ENCODE results near the gene GSTA1. TPM values are rescaled to one million over a fixed set of nuclear protein-coding genes. Genes with fewer than 3 reads are reported as not detected.

GSTA1 gene
- not detected in 2 replicates for total RNA-seq

GRCh38 chr6:52803668-52804255 is at the start of gene GSTA1:
TSS of gene GSTA1 (minus strand) at chr6:52803816. CDS start at chr6:52799267, 4,549 bp downstream.

GRCh38 chr6:52840763-52841585 is 37.4 kb upstream of the GSTA1 start, which contains the start of gene GSTA5:
TSS of gene GSTA5 (minus strand) at chr6:52840813.

GRCh38 chr6:52763322-52763916 is 40.2 kb downstream of the GSTA1 start, which contains the start of gene GSTA2:
TSS of gene GSTA2 (minus strand) at chr6:52763475. CDS start at chr6:52757947, 5,528 bp downstream.

Other genes with a start within 250 kb of the GSTA1 start
- gene TRAM2, start 226.8 kb downstream of the GSTA1 start, total RNA-seq: 12.0 and 14.8 TPM in 2 replicates
- 31.9 and 40.2 TPM in 2 replicates for gene TMEM14A, start 132.7 kb downstream of the GSTA1 start, total RNA-seq
- gene GSTA2, start 40.3 kb downstream of the GSTA1 start, total RNA-seq: not detected in 2 replicates
- not detected in 2 replicates for gene GSTA5, start 37.0 kb upstream of the GSTA1 start, total RNA-seq
- gene GSTA3, start 105.9 kb upstream of the GSTA1 start, total RNA-seq: not detected in 2 replicates
- 23.2 and 28.6 TPM in 2 replicates for gene GSTA4, start 191.5 kb upstream of the GSTA1 start, total RNA-seq

Measured in hair follicular keratinocyte (primary cell).